DMS79 (cell line): ENCODE results near the gene DMAP1.
A peak's percentile ranks its signal among the peaks of the same experiment; 100 is the strongest.
"Not testable (repeated sequence)": the region's sequence is repeated elsewhere in the genome, so short reads cannot be mapped to it uniquely, and the experiment has no call there.

ENCODE experiments used
- DNase-seq: peaks from one replicate; lab custom pipeline; 2025; lab: John Stamatoyannopoulos, UW

The DMAP1 gene

GRCh38 chr1:44213222-44214112, at the start of gene DMAP1:
Gene DMAP1 (plus strand): TSS chr1:44213471. CDS start chr1:44213754, 283 bp downstream.
- peak; percentile 69 for DNase-seq

- no peak for DNase-seq
These were observed 44.7 kb upstream of the DMAP1 start for GRCh38 chr1:44168520-44169098.

- no peak for DNase-seq
These were observed 42.9 kb upstream of the DMAP1 start for GRCh38 chr1:44170281-44170823.

- no peak for DNase-seq
These were observed 38.6 kb upstream of the DMAP1 start for GRCh38 chr1:44174630-44175029.

GRCh38 chr1:44200336-44200735, 12.9 kb upstream of the DMAP1 start:
- no peak for DNase-seq

DNA sequence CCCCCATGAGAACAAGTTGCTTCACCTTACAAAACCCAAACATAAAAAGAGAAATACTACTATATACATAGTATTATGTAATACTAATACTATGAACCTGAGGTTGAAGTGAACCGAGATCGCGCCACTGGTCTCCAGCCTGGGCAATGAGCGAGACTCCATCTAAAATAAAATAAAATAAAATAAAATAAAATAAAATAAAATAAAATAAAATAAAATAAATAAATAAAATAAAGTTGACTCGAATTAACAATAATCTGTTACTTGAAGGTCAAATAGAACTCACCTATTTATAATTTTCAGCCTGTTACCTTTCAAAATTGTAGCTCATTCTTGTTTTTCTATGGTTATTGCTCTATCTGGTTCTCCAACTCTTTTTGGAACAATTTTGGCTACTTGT, 6.7 kb upstream of the DMAP1 start:
- not testable (repeated sequence) for DNase-seq

- DNase-seq, result no peak
These were observed 5.0 kb upstream of the DMAP1 start for GRCh38 chr1:44208226-44208625.

DNA sequence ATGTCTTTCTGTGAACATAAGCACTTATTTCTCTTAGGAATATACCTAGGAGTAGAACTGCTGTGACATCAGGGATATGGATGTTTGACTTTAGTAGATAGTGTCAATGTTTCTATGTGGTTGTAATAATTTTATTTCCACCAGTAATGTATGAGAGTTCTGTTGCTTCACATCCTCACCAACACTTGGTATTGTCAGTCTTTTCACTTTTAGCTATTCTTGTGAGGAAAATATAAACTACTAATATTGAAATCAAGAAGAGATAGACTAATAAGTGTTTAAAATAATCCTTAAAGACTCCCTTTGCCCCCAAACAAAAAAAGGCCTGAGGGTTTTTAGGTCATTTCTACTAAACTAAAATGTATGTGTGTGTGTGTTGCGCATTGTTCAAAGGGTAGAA, 2.7 kb upstream of the DMAP1 start:
- no peak for DNase-seq

DNA sequence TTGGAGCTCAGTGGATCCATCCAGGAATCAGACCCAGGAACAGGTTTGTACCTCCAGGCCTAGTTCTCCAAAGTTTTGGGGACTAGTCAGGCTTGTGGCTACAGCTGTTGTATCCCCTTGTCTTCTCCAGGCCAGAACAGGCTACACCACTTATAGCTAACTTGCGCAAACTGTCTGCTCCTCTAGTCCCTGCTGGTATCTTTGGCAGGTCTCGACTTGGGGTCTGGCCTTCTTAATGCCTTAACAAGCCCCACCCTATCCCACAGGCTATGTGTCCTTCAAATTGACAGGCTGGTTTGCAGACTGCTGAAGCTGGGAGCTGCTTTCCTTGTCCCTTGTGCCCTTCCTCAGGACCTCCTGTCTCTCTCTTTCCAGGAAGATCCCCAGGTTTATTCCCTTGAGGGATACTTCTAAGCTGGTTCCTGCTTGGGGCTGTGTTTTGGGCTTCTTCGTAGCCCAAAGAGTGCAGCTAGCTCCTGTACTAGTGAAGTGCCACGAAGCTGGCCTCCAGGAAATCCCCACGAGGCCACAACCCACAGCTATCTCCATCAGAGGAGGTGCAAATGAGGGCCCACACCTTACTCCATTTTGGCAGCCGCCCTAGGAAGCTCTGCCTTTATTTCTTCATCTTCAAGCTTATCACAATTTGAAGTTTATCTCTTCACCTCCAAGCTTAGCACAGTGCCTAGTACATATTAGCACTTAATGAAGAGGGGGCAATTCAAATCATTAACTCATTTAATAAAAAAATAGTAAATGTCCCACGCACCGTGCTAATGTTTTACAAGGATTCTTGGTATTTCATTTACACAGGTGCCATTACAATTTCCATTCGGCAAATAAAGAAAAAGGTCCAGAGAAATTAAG, 683 bp upstream of the DMAP1 start:
- DNase-seq, result no peak

DNA sequence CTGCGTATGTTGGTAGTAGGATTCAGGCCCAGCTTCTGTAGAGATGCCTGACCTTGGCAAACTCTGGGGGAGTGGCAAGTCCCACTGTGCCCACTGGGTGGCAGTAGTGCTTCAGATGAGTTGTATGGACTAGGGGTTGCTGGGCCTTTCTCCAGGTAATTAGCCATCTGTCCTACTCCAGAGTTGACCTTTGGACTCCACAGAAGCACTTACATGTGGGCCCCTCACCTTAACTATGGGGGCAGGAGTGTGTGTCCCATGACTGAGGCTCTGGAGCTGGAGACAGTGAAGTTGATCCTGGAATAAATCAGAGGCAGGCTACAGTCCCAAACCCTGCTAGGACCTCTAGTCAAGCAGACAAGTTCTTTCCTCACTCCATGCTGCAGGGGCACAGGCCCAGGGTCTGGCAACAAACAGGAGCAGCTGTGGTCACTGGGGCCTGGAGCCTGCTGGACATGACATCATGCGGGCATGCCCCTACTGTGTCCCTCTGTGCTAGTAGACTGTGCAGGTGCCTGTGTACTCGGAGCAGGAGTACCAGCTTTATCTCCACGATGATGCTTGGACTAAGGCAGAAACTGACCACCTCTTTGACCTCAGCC, 4.6 kb downstream of the DMAP1 start:
- DNase-seq, result peak; percentile 15

DNA sequence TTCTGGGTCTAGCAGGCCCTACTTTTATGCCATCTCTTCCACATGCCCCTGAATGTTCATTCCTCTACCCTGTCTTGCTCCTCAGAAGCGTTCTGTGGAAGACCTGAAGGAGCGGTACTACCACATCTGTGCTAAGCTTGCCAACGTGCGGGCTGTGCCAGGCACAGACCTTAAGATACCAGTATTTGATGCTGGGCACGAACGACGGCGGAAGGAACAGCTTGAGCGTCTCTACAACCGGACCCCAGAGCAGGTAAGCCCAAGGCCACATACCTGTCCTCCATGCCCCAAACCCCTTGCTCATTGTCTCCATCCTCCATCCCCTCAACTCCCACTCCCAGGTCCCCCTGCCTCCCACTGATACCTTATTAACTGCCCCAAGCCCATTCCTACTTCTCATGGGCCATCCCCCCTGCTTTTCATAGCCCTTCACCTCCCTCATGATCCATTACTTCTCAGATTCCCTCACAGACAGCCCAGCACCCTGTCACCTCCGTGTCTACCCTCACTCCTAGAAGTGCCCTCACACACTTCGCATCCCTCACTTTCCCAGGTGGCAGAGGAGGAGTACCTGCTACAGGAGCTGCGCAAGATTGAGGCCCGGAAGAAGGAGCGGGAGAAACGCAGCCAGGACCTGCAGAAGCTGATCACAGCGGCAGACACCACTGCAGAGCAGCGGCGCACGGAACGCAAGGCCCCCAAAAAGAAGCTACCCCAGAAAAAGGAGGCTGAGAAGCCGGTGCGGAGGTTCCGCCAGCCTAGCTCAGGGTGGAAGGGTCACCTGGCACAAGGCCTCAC, 5.4 kb downstream of the DMAP1 start:
- DNase-seq, result no peak

DNA sequence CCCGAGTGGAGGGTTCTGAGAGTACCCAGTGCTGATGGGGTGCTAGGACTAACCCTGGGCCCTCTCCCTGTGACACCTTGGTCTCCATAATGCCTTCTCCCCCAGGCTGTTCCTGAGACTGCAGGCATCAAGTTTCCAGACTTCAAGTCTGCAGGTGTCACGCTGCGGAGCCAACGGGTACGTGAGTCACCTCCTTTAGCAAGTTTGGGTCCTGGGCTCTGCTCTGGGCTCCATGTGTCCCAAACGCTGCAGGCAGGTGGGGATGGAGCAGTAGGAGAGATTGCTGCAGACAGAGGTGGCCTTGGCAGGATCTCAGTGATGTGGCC, 6.0 kb downstream of the DMAP1 start:
- no peak for DNase-seq

GRCh38 chr1:44220001-44220751, 6.9 kb downstream of the DMAP1 start:
- DNase-seq, result no peak

- no peak for DNase-seq
These were observed 7.5 kb downstream of the DMAP1 start for GRCh38 chr1:44220755-44221154.

DNA sequence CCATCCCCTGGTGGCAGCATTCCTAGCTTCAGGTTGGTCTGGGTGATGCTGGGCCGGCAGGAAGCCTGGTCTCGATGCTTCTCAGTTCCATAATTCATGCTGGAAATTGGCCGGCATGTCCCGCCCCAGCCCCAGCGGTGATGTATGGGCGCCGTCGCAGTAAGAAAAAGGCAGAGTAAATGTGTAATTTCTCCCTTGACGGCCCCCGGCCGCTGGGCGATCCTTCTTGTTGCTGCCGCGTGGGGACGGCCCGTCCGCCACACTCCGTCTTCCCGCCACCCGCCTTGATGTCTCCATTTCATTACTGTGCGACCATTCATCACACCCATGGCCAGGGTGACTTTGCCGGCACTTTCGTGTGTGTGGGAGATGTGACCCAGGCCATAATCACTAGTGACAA, 8.5 kb downstream of the DMAP1 start:
- DNase-seq, result no peak

- DNase-seq, result no peak
These were observed 9.3 kb downstream of the DMAP1 start for GRCh38 chr1:44222397-44223186.

DNA sequence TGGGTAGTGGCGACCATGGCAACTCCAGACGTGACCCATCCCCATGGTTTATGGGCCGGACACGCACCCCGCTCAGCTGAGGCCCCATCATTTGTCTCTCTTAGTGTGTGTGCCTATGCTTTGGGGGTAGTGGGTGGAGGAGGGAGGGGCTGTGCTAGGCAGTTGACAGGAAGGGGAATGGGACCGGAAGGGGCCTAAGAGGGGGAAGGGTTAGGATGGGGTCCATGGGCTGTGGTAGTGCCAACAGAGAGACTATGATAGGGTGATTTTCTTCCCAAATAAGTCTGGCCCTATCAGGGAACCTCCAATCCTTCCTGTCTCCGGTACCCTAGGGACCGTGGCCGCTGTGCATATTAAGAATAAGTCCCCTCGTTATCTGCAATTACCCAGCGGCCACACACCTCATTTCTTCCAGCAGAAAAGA, 9.9 kb downstream of the DMAP1 start:
- DNase-seq, result no peak

DNA sequence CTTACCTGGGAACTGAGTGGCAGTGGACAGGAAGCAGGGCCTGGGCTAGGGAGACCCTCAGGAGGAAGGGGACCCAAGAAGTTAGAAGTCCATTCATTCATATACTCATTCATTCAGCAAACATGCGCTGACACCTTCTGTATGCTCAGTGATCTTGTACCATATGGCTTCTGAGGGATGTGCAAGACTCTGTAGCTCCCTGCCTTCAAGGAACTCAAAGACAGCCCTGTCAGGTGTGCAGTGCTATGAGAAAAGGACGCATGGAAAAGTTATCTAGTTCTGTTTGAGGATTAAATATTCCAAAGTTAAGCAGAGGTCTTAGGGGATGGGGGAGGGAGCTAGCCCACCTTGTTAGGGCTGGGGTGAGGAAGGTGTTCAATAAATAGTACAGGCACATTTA, 12.5 kb downstream of the DMAP1 start:
- no peak for DNase-seq

DNA sequence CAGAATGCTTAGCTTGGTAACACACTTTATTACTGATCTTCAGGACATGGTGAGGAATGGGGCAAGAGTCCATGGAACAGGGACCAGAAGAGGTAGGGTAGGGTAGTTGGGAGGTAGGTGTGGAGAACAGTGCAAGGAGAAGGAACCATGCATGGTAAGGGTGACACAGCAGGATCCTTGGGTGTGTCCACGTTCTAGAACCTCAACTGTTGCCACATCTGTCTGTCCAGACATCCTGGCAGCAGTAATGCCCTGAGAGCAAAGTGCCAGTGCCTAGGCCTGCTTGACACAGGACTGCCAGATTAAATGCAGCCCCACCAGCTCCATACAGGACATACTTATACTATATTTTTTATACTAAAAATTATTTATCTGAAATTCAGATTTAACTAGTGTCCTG, 13.9 kb downstream of the DMAP1 start:
- no peak for DNase-seq

- no peak for DNase-seq
These were observed 14.9 kb downstream of the DMAP1 start for GRCh38 chr1:44228218-44228617.
